ENCODE measurements around the gene FRAS1.

The FRAS1 gene

DNA sequence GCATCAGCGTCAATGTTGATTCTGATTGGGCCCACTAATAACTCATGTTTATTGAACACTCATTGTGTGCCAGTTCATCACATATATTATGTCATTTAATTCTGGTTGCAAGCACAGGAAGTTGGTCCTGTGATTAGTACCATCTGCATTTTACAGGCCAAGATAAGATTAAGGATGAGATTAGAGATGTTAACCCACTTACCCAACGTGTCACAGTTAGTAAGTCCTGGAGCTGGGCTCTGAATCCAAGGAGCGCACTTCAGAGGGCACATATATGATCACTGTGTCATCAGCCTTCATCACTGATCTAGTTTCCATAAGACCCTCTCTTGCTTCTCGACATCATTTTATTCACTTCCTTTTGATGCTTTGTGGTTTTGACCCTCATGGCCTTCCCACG lies 289.1 kb downstream of the FRAS1 start:
- peaks cover 3% of the 10 kb centered on the region; the same call in 1 of the 2 replicates for H3K4me1 ChIP-seq (ENCODE audit: insufficient read depth, low read length)
- H3K9ac ChIP-seq (ENCODE audit: low read depth, low read length) = no peak overlapping the region
- H3K4me3 ChIP-seq (ENCODE audit: low read length) = no peak overlapping the region
- no peaks in the 10 kb centered on the region for H3K9me3 ChIP-seq (ENCODE audit: insufficient read depth, low read depth, low read length)
- WGBS = 93% methylated on average over 5 of the region's 5 CpGs
- peaks cover 23% of the 10 kb centered on the region for H3K36me3 ChIP-seq (ENCODE audit: insufficient read depth, low read length)
- H3K27me3 ChIP-seq (ENCODE audit: insufficient read depth, low read length) = no peaks in the 10 kb centered on the region
- H3K27ac ChIP-seq (ENCODE audit: low read depth, low read length) = no peak overlapping the region

DNA sequence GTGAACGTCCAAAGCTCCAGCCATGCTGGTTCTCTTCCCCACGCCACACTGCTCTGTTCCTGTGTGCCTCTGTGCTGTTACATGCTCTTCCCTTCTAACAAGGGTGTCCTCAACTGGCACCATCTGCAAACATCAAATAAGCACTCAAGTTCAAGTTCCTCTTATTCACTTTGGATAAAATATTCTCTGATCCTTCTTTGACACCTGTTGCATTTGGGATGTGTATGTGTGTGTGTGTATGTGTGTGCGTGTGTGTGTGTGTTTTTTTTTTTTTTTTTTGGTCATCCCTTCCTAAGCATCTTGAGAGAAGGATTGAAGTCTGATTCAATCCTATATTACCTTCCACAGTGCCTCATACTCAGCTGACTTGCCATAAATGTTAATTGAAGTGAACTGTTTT lies 290.4 kb downstream of the FRAS1 start:
- Histone ChIP-seq H3K27ac (ENCODE audit: low read depth, low read length) (no peak overlapping the region), H3K4me1 (ENCODE audit: insufficient read depth, low read length) (no peaks in the 10 kb centered on the region; the same call in 1 of the 2 replicates), H3K9ac (ENCODE audit: low read depth, low read length) (no peak overlapping the region), H3K27me3 (ENCODE audit: insufficient read depth, low read length) (no peaks in the 10 kb centered on the region), H3K36me3 (ENCODE audit: insufficient read depth, low read length) (peaks cover 17% of the 10 kb centered on the region), H3K4me3 (ENCODE audit: low read length) (no peak overlapping the region), H3K9me3 (ENCODE audit: insufficient read depth, low read depth, low read length) (no peaks in the 10 kb centered on the region)
- WGBS = 89% methylated on average over 2 of the region's 3 CpGs

DNA sequence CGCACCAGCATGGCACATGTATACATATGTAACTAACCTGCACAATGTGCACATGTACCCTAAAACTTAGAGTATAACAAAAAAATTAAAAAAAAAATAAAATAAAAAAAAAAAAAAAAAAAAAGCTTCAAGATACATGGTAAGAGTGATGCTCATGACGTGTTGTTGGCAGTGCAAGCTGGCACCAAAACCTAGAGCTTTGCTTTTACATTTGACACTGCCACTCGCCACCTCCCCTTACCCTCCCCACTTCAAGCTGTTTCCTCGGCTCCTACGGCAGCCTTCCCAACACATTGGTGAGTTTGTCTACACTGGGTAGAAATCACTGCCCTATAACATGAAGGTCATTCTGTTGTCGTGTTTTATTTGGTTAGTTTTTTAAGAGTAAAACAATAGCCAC lies 296.8 kb downstream of the FRAS1 start:
- Histone ChIP-seq H3K9me3 (ENCODE audit: insufficient read depth, low read depth, low read length) (no peaks in the 10 kb centered on the region), H3K9ac (ENCODE audit: low read depth, low read length) (no peak overlapping the region), H3K27ac (ENCODE audit: low read depth, low read length) (no peak overlapping the region), H3K27me3 (ENCODE audit: insufficient read depth, low read length) (no peaks in the 10 kb centered on the region), H3K4me3 (ENCODE audit: low read length) (no peak overlapping the region), H3K36me3 (ENCODE audit: insufficient read depth, low read length) (no peaks in the 10 kb centered on the region), H3K4me1 (ENCODE audit: insufficient read depth, low read length) (peaks cover 6% of the 10 kb centered on the region; the same call in 1 of the 2 replicates)
- 86% methylated on average over 5 of the region's 6 CpGs for WGBS

DNA sequence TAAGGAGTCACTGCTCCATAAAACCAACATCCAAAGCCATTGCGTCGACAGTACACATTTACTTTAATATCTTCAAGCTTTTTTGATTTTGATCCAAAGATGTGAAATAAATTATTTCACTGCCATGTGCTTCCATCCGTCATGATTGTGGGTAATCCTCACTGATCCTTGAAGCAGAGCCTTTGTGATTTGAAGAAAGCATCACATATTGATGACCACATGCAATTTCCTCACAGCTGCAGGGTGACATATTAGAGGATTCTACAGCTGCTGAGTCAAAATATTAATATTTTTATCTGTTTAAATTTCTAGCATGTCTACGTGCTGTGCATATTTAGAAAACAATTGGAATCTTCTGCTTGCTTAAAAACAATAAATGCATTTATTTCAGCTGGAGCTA lies 297.7 kb downstream of the FRAS1 start:
- H3K9ac ChIP-seq (ENCODE audit: low read depth, low read length) = no peak overlapping the region
- H3K27ac ChIP-seq (ENCODE audit: low read depth, low read length) = no peak overlapping the region
- no peak overlapping the region for H3K4me3 ChIP-seq (ENCODE audit: low read length)
- H3K9me3 ChIP-seq (ENCODE audit: insufficient read depth, low read depth, low read length) = no peaks in the 10 kb centered on the region
- no peaks in the 10 kb centered on the region for H3K36me3 ChIP-seq (ENCODE audit: insufficient read depth, low read length)
- 95% methylated on average over 4 of the region's 4 CpGs for WGBS
- no peaks in the 10 kb centered on the region for H3K27me3 ChIP-seq (ENCODE audit: insufficient read depth, low read length)
- peaks cover 10% of the 10 kb centered on the region; the same call in 1 of the 2 replicates for H3K4me1 ChIP-seq (ENCODE audit: insufficient read depth, low read length)

DNA sequence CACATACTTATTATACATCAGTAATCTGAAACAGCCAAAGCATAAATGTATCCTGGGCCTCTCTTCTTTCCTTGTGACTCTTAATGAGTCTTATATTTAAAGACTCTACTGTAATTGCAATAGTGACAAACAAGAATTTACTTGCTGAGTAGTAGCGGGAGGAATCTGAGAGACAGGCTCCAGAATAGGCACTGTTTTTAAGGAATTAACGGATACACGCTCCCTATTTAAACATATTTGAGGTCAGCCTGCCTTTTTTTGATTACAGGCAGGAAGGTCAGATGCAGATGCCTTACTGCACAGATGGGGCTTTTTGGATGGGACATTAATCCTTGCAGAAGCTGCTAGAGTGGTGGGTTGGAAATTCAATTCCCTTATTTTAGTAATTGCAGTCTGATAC lies 298.2 kb downstream of the FRAS1 start:
- H3K4me1 ChIP-seq (ENCODE audit: insufficient read depth, low read length) = peaks cover 15% of the 10 kb centered on the region
- no peaks in the 10 kb centered on the region for H3K27me3 ChIP-seq (ENCODE audit: insufficient read depth, low read length)
- 96% methylated on average over 3 of the region's 3 CpGs for WGBS
- H3K4me3 ChIP-seq (ENCODE audit: low read length) = no peak overlapping the region
- no peaks in the 10 kb centered on the region for H3K36me3 ChIP-seq (ENCODE audit: insufficient read depth, low read length)
- H3K9me3 ChIP-seq (ENCODE audit: insufficient read depth, low read depth, low read length) = no peaks in the 10 kb centered on the region
- no peak overlapping the region for H3K9ac ChIP-seq (ENCODE audit: low read depth, low read length)
- no peak overlapping the region for H3K27ac ChIP-seq (ENCODE audit: low read depth, low read length)

DNA sequence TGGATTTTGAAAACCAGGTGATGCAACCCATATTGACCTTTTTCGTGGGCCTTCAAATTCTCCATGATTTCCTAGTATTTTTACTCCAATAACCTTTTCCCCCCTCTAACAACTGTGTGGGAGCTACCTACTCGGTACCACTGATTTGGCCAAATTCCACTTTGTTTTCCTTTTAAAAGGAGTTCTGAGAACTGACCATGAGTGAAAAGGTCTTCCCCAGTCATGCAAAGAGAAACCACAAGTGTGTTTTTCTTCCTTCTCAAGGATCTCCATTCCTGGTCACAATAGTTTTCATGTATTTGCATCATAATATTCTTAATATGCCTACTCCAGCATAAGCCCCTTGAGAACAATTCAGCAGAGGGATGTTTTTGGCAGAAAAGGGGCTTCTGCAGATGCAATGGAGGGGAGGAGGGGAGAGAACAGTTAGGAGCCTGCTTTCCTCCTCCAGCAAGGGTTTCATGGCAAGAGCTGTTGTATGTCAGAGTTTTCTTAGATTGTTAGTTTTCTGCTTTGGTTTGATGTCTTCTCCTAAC lies 299.2 kb downstream of the FRAS1 start:
- 88% methylated on average over 2 of the region's 2 CpGs for WGBS
- no peaks in the 10 kb centered on the region for H3K27me3 ChIP-seq (ENCODE audit: insufficient read depth, low read length)
- no peak overlapping the region for H3K4me3 ChIP-seq (ENCODE audit: low read length)
- peaks cover 26% of the 10 kb centered on the region for H3K4me1 ChIP-seq (ENCODE audit: insufficient read depth, low read length)
- H3K27ac ChIP-seq (ENCODE audit: low read depth, low read length) = no peak overlapping the region
- no peaks in the 10 kb centered on the region for H3K36me3 ChIP-seq (ENCODE audit: insufficient read depth, low read length)
- no peaks in the 10 kb centered on the region for H3K9me3 ChIP-seq (ENCODE audit: insufficient read depth, low read depth, low read length)
- H3K9ac ChIP-seq (ENCODE audit: low read depth, low read length) = no peak overlapping the region

DNA sequence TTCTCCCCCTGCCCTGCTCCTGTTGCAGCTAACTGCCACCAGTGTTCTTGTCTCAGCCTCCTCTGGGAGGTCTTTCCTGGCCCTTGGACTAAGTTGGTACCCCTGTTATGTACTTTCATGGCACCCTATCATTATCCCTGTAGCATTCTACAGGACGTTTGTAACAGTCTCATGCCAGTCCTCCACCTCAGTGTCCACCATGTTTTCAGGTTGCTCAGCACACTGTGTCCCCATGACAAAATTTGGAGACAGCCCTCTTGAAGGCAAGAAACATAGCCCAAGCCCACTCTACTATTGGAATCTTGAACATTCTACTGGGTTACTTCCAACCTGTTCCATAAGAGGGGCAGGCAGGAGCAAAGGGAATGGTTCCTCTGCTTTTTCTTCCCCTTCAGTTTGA lies 300.0 kb downstream of the FRAS1 start:
- Histone ChIP-seq H3K4me1 (ENCODE audit: insufficient read depth, low read length) (peaks cover 34% of the 10 kb centered on the region), H3K9ac (ENCODE audit: low read depth, low read length) (no peak overlapping the region), H3K27me3 (ENCODE audit: insufficient read depth, low read length) (no peaks in the 10 kb centered on the region), H3K27ac (ENCODE audit: low read depth, low read length) (no peak overlapping the region), H3K4me3 (ENCODE audit: low read length) (no peak overlapping the region), H3K9me3 (ENCODE audit: insufficient read depth, low read depth, low read length) (no peaks in the 10 kb centered on the region), H3K36me3 (ENCODE audit: insufficient read depth, low read length) (no peaks in the 10 kb centered on the region)
- WGBS = 88% methylated on average over 1 of the region's 1 CpG

DNA sequence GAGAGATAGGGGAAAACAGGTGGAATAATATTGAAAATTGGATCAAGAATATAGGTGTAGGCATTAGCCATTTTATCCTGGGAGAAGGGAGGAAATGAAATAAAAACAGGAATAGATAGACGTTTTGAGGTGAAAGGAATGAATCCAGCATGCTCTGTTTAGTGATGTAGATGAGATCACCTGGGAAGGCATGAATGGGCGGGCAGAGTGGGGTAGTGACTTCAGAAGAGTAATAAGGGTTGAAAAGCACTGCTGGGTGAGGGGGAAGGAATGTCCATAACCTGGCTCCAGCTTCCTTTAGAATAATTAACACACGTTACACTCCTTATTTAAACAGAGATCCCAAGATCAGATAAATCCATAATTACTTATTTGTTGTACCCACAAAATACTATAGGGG lies 303.3 kb downstream of the FRAS1 start:
- Histone ChIP-seq H3K36me3 (ENCODE audit: insufficient read depth, low read length) (peaks cover 19% of the 10 kb centered on the region), H3K27me3 (ENCODE audit: insufficient read depth, low read length) (no peaks in the 10 kb centered on the region), H3K4me1 (ENCODE audit: insufficient read depth, low read length) (peaks cover 42% of the 10 kb centered on the region), H3K27ac (ENCODE audit: low read depth, low read length) (no peak overlapping the region), H3K4me3 (ENCODE audit: low read length) (no peak overlapping the region), H3K9me3 (ENCODE audit: insufficient read depth, low read depth, low read length) (no peaks in the 10 kb centered on the region), H3K9ac (ENCODE audit: low read depth, low read length) (no peak overlapping the region)
- WGBS = 39% methylated on average over 3 of the region's 3 CpGs

DNA sequence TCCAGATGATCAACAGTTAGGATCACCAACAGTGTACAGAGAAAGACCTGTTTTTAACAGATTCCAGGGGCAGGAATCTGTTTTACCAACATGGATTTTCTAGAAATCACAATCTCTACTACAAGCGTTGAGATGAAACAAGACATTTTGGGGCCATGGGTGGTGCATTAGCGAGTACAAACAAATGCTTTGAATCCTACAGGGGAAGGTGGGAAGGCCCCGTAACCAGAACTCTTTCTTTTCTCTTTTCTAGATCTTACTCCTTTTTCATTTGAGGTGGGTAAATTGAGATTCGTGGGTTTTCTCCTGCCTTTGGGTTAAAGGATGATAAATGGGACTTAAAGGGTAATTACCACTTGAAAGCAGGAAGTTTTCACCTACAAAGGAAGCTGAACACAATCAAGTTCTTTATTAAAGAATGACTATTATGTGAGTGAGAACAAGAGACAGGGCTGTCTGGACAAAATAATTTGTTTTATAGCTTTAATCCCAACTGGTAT lies 304.5 kb downstream of the FRAS1 start:
- H3K27ac ChIP-seq (ENCODE audit: low read depth, low read length) = peak overlapping the region; percentile 24; the same call in 1 of the 2 replicates
- H3K36me3 ChIP-seq (ENCODE audit: insufficient read depth, low read length) = peaks cover 25% of the 10 kb centered on the region
- peaks cover 36% of the 10 kb centered on the region for H3K4me1 ChIP-seq (ENCODE audit: insufficient read depth, low read length)
- H3K27me3 ChIP-seq (ENCODE audit: insufficient read depth, low read length) = no peaks in the 10 kb centered on the region
- WGBS = 73% methylated on average over 3 of the region's 4 CpGs
- no peak overlapping the region for H3K9ac ChIP-seq (ENCODE audit: low read depth, low read length)
- no peak overlapping the region for H3K4me3 ChIP-seq (ENCODE audit: low read length)
- no peaks in the 10 kb centered on the region for H3K9me3 ChIP-seq (ENCODE audit: insufficient read depth, low read depth, low read length)

DNA sequence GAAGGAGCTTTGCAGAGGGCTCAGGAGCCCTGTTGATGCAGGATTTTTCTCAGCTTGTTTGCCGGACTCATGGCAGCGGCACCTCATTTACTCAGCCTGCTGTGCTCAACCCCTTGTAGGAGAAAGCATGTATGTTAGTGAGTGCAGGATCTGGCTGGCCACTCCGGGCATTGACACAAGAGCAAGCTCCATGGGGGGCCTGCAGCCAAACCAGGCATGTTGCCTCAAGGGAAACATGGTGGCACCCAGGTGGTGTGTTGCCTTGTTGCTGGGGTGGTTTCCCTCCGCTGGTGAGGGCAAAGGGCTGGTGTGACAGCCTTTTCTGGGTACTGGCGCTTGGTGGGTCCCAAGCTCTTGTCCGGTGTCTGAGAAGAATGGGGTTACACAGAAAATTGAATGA lies 305.2 kb downstream of the FRAS1 start:
- 86% methylated on average over 6 of the region's 6 CpGs for WGBS

DNA sequence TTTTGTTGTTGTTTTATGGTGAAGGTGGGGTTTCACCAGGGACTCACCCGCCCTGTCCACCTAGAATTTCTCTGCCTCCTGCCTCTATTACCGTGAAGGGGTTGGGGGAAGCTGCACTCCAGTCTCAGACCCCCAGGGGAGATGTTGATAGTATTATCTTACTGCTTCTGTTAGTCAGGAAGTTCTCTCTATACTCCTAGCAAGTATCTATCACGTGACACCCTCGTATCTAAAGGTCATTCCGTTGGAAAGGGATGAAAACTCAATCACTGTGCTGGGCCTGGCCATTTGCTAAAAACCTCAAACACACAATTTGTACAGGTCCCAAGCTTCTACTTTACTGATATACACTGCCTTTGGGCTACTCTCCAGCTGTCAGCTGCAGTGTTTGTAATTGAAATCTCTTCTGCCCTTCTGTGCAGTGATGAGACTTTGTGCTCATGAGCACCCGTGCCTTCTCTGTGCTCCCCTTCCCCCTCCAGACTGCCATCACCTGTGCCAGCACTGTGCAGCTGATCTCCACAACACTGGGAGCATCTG lies 306.0 kb downstream of the FRAS1 start:
- H3K36me3 ChIP-seq (ENCODE audit: insufficient read depth, low read length) = peaks cover 31% of the 10 kb centered on the region
- 85% methylated on average over 4 of the region's 6 CpGs for WGBS

More for the DNA sequence above, 305.2 kb downstream of the FRAS1 start:
- Histone ChIP-seq H3K36me3 (ENCODE audit: insufficient read depth, low read length) (peaks cover 29% of the 10 kb centered on the region), H3K9ac (ENCODE audit: low read depth, low read length) (no peak overlapping the region), H3K27me3 (ENCODE audit: insufficient read depth, low read length) (no peaks in the 10 kb centered on the region), H3K4me3 (ENCODE audit: low read length) (no peak overlapping the region), H3K27ac (ENCODE audit: low read depth, low read length) (no peak overlapping the region), H3K9me3 (ENCODE audit: insufficient read depth, low read depth, low read length) (no peaks in the 10 kb centered on the region), H3K4me1 (ENCODE audit: insufficient read depth, low read length) (peaks cover 36% of the 10 kb centered on the region)

DNA sequence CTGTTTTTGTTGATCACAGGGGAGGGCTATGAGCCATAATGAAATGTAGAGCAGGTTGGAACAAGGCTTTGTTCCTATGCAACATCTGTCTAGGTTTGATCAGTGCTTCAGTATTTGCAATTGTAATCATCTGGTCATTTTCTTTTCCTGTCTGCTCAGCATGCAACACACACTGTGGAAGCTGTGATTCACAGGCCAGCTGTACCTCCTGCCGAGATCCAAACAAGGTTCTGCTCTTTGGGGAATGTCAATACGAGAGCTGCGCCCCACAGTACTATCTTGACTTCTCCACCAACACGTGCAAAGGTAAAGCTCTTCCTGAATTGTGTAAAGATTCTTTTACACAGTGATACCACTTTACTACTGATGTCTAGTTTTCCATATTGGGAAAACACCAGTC lies 312.6 kb downstream of the FRAS1 start:
- no peaks in the 10 kb centered on the region for H3K9me3 ChIP-seq (ENCODE audit: insufficient read depth, low read depth, low read length)
- no peaks in the 10 kb centered on the region for H3K27me3 ChIP-seq (ENCODE audit: insufficient read depth, low read length)
- peaks cover 64% of the 10 kb centered on the region for H3K36me3 ChIP-seq (ENCODE audit: insufficient read depth, low read length)
- H3K27ac ChIP-seq (ENCODE audit: low read depth, low read length) = no peak overlapping the region
- H3K4me1 ChIP-seq (ENCODE audit: insufficient read depth, low read length) = peaks cover 31% of the 10 kb centered on the region
- WGBS = 18% methylated on average over 4 of the region's 4 CpGs
- H3K4me3 ChIP-seq (ENCODE audit: low read length) = no peak overlapping the region
- no peak overlapping the region for H3K9ac ChIP-seq (ENCODE audit: low read depth, low read length)

More for the DNA sequence above, 306.0 kb downstream of the FRAS1 start:
- H3K27me3 ChIP-seq (ENCODE audit: insufficient read depth, low read length) = no peaks in the 10 kb centered on the region
- no peak overlapping the region for H3K9ac ChIP-seq (ENCODE audit: low read depth, low read length)
- no peaks in the 10 kb centered on the region for H3K9me3 ChIP-seq (ENCODE audit: insufficient read depth, low read depth, low read length)
- peaks cover 36% of the 10 kb centered on the region for H3K4me1 ChIP-seq (ENCODE audit: insufficient read depth, low read length)
- no peak overlapping the region for H3K27ac ChIP-seq (ENCODE audit: low read depth, low read length)
- H3K4me3 ChIP-seq (ENCODE audit: low read length) = no peak overlapping the region

All from HUES64 (cell line).